A673 (cell line): Measurements from ENCODE around the gene PNPLA1.

Source experiments
- CTCF ChIP-seq: fragments of 300-800, 200-600 bp; sonication (generic); conservative IDR thresholded peaks from 2 replicates; pipeline ENCODE4 v1.5.1; 2017; ENCODE audit warnings: low read depth, mild to moderate bottlenecking, antibody characterized with exemption, low read length, moderate library complexity, mixed read lengths
- EZH2 ChIP-seq: fragments of 200-600 bp; sonication (generic); IDR thresholded peaks from 2 replicates; pipeline ENCODE4 v1.6.1; 2017; ENCODE audit warnings: borderline replicate concordance, low read depth, mild to moderate bottlenecking, mixed read lengths, antibody characterized with exemption, low read length; ENCODE audit not compliant: poor library complexity, severe bottlenecking

GRCh38 chr6:36297511-36297910, 27.7 kb downstream of the PNPLA1 start:
- TF ChIP-seq CTCF (no peak), EZH2 (no peak)
